Body of pancreas (tissue), 4 donors: ENCODE data around the gene CASTOR1.

ENCODE experiments used
- CTCF ChIP-seq, 7 experiments: fragments of 450-650 bp in 4 of 7; fragments of 200-600 bp in 3 of 7; sonication (generic) in 3 of 7; IDR thresholded peaks; one replicate each; pipeline ENCODE4 v1.5.1; 2016 to 2019; ENCODE audit warnings: antibody characterized with exemption in 7 of 7
- POLR2A ChIP-seq, 3 donors: fragments of 450-650 bp; IDR thresholded peaks; one replicate each; pipeline ENCODE4 v1.6.1; 2016; ENCODE audit warnings: antibody characterized with exemption in 3 of 3, mild to moderate bottlenecking in 2 of 3

GRCh38 chr22:30249049-30250038 lies 40.0 kb downstream of the CASTOR1 start:
- TF ChIP-seq POLR2A (IDR thresholded peaks at IDR 0.05) (no peak), CTCF (IDR thresholded peaks at IDR 0.05) (no peak)
